Measurements from ENCODE around the gene EMSY. TPM values are rescaled to one million over a fixed set of nuclear protein-coding genes. Genes with fewer than 3 reads are reported as not detected.
A peak's percentile ranks its signal among the peaks of the same experiment; 100 is the strongest.

EMSY gene
- total RNA-seq (10 to 100 TPM; 13.3 to 48.0 (median 18.6) TPM), polyA plus RNA-seq (10 to 100 TPM in 1 of 3 donors, 1 to 10 TPM in 2; 7.0 to 16.7 (median 7.2) TPM)
- long read RNA-seq, donor 1, partial matches to known transcripts, result 7 of 9 reads
- long read RNA-seq, donor 1, other reads (novel, unspliced or antisense), result 0 of 9 reads
- long read RNA-seq, donor 2, partial matches to known transcripts, result 0 of 1 reads
- long read RNA-seq, donor 2, other reads (novel, unspliced or antisense), result 0 of 1 reads
- long read RNA-seq, donor 3, partial matches to known transcripts, result 0 of 3 reads
- long read RNA-seq, donor 3, other reads (novel, unspliced or antisense), result 0 of 3 reads
- long read RNA-seq, donor 4, partial matches to known transcripts, result 3 of 3 reads
- long read RNA-seq, donor 4, other reads (novel, unspliced or antisense), result 0 of 3 reads
- long read RNA-seq, donor 5, partial matches to known transcripts, result 2 of 4 reads
- long read RNA-seq, donor 5, other reads (novel, unspliced or antisense), result 1 of 4 reads
- long read RNA-seq, donor 6, partial matches to known transcripts, result 1 of 5 reads
- long read RNA-seq, donor 6, other reads (novel, unspliced or antisense), result 3 of 5 reads
- long read RNA-seq, donor 7, partial matches to known transcripts, result 0 of 3 reads
- long read RNA-seq, donor 7, other reads (novel, unspliced or antisense), result 0 of 3 reads
- long read RNA-seq, donor 8, partial matches to known transcripts, result 0 of 4 reads
- long read RNA-seq, donor 8, other reads (novel, unspliced or antisense), result 0 of 4 reads
- long read RNA-seq, donor 9, partial matches to known transcripts, result 0 of 3 reads
- long read RNA-seq, donor 9, other reads (novel, unspliced or antisense), result 0 of 3 reads
- long read RNA-seq, donor 10, partial matches to known transcripts, result 0 of 1 reads
- long read RNA-seq, donor 10, other reads (novel, unspliced or antisense), result 0 of 1 reads

GRCh38 chr11:76444384-76445120 lies at the start of gene EMSY:
EMSY (plus strand) TSS chr11:76445018; CDS start chr11:76446939, 1,921 bp downstream.
- peaks cover 11 to 21% of the 10 kb centered on the region in 2 donors for H3K4me1 ChIP-seq (replicated peaks in 1 of 2)
- WGBS, 4 donors, result 0 to 1% (median 0%) methylated on average over 22 to 53 of the region's 53 CpGs
- peak within 1 kb of the TSS; percentile 85 to 97 (median 91) for H3K27ac ChIP-seq
- peak; percentile 95 to 99 (median 98) for DNase-seq
- no peaks in the 10 kb centered on the region for H3K27me3 ChIP-seq
- H3K4me3 ChIP-seq, result peak within 1 kb of the TSS; percentile 85 to 97 (median 90)
- peak; percentile 92 to 98 for TF ChIP-seq POLR2A (IDR thresholded peaks at IDR 0.05)
- TF ChIP-seq CTCF (IDR thresholded peaks at IDR 0.05), result peak in 1 of 6 experiments; percentile 14
- no peaks in the 10 kb centered on the region for H3K9me3 ChIP-seq (replicated peaks in 1 of 3)
- intact Hi-C loops (cut with DNase I), result loop anchor here in 1 of 2 donors (10.0 kb wide), 1 partner anchor 230 kb away; no protein-coding TSS in a partner anchor
- H3K36me3 ChIP-seq (replicated peaks in 1 of 2), result peaks cover 0 to 8% of the 10 kb centered on the region in 2 donors

- no peak for DNase-seq
- intact Hi-C loops (cut with DNase I), result no loop called here
- no peak for TF ChIP-seq POLR2A (IDR thresholded peaks at IDR 0.05)
- TF ChIP-seq CTCF (IDR thresholded peaks at IDR 0.05), result no peak
- Histone ChIP-seq H3K4me3 (no peak overlapping the region), H3K27ac (no peak overlapping the region), H3K4me1 (replicated peaks in 1 of 2) (peaks cover 0 to 3% of the 10 kb centered on the region in 2 donors), H3K27me3 (no peaks in the 10 kb centered on the region), H3K36me3 (replicated peaks in 1 of 2) (no peaks in the 10 kb centered on the region), H3K9me3 (replicated peaks in 1 of 3) (no peaks in the 10 kb centered on the region)
- 93 to 97% (median 95%) methylated on average over 1 of the region's 1 CpG for WGBS, 4 donors
Observed at GRCh38 chr11:76395296-76395695, 49.5 kb upstream of the EMSY start.

- 87 to 92% (median 90%) methylated on average over 3 of the region's 3 CpGs for WGBS, 4 donors
Observed at GRCh38 chr11:76397383-76397782, 47.4 kb upstream of the EMSY start.

More at GRCh38 chr11:76397383-76397782, 47.4 kb upstream of the EMSY start:
- Histone ChIP-seq H3K27me3 (no peaks in the 10 kb centered on the region), H3K9me3 (replicated peaks in 1 of 3) (no peaks in the 10 kb centered on the region), H3K36me3 (replicated peaks in 1 of 2) (no peaks in the 10 kb centered on the region), H3K27ac (no peak overlapping the region), H3K4me3 (no peak overlapping the region), H3K4me1 (replicated peaks in 1 of 2) (no peaks in the 10 kb centered on the region)
- no peak for DNase-seq
- TF ChIP-seq CTCF (IDR thresholded peaks at IDR 0.05) (no peak), POLR2A (IDR thresholded peaks at IDR 0.05) (no peak)
- intact Hi-C loops (cut with DNase I), result no loop called here

Data from adrenal gland (tissue), 19 donors.